ENCODE data around the gene FAM111B. TPM values are rescaled to one million over a fixed set of nuclear protein-coding genes. Genes with fewer than 3 reads are reported as not detected.

Gene FAM111B
- total and polyA plus RNA-seq, 4 donors, result 0.08 to 2.6 (median 1.4) TPM

DNA sequence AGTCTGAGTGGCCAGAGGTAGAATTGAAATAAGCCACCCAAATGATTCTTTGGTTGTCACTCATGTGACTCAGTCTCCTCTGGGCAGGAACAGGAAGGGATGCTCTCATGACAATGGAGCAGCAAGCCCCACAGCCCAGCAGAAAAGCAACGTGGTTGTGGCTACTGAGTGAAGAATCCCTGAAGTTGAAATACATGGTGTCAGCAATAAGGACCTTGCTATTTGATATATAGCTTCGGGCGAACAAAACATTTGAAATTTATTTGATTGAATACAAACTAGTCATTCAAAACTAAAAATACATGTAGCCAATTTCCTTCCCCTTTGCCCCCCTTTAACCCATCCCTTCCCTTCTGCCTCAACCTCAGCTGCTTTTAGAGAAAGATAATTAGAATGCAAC is 50.4 kb downstream of the FAM111B start:
- Histone ChIP-seq H3K4me3 (ENCODE audit: low read depth in 1 of 3, low read length in 3 of 3) (no peak overlapping the region), H3K4me1 (ENCODE audit: control insufficient read depth in 4 of 4, insufficient read depth in 4 of 4, low read length in 3 of 4) (no peaks in the 10 kb centered on the region), H3K9me3 (ENCODE audit: control insufficient read depth in 4 of 4, low read length in 3 of 4) (no peaks in the 10 kb centered on the region), H3K9ac (ENCODE audit: low read depth in 1 of 2, low read length in 2 of 2) (no peak overlapping the region), H3K27me3 (ENCODE audit: control insufficient read depth in 4 of 4, insufficient read depth in 4 of 4, low read length in 3 of 4) (no peaks in the 10 kb centered on the region), H3K27ac (ENCODE audit: low read depth in 1 of 2, low read length in 2 of 2) (no peak overlapping the region), H3K36me3 (ENCODE audit: control insufficient read depth in 4 of 4, insufficient read depth in 3 of 4, low read depth in 1 of 4, low read length in 3 of 4) (no peaks in the 10 kb centered on the region)
- DNase-seq (ENCODE audit: low spot score), result no peak
- TF ChIP-seq JUND (IDR thresholded peaks at IDR 0.05) (no peak), FOXA1 (IDR thresholded peaks at IDR 0.05) (no peak), FOXA2 (IDR thresholded peaks at IDR 0.05) (no peak), RAD21 (IDR thresholded peaks at IDR 0.05) (no peak), SP1 (IDR thresholded peaks at IDR 0.05) (no peak), YY1 (IDR thresholded peaks at IDR 0.05) (no peak), GABPA (IDR thresholded peaks at IDR 0.05 in 1 of 2, conservative IDR thresholded peaks at IDR 0.05 in 1 of 2) (no peak), NR2F2 (IDR thresholded peaks at IDR 0.05) (no peak), RXRA (IDR thresholded peaks at IDR 0.05) (no peak), HNF4G (IDR thresholded peaks at IDR 0.05) (no peak), TAF1 (conservative IDR thresholded peaks at IDR 0.05) (no peak), EGR1 (IDR thresholded peaks at IDR 0.05; ENCODE audit: low read depth in 2 of 2) (no peak), HNF4A (conservative IDR thresholded peaks at IDR 0.05) (no peak)
- TF ChIP-seq, protein P1, sequence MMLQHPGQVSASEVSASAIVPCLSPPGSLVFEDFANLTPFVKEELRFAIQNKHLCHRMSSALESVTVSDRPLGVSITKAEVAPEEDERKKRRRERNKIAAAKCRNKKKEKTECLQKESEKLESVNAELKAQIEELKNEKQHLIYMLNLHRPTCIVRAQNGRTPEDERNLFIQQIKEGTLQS (IDR thresholded peaks at IDR 0.05), result no peak
- TF ChIP-seq, protein P2, sequence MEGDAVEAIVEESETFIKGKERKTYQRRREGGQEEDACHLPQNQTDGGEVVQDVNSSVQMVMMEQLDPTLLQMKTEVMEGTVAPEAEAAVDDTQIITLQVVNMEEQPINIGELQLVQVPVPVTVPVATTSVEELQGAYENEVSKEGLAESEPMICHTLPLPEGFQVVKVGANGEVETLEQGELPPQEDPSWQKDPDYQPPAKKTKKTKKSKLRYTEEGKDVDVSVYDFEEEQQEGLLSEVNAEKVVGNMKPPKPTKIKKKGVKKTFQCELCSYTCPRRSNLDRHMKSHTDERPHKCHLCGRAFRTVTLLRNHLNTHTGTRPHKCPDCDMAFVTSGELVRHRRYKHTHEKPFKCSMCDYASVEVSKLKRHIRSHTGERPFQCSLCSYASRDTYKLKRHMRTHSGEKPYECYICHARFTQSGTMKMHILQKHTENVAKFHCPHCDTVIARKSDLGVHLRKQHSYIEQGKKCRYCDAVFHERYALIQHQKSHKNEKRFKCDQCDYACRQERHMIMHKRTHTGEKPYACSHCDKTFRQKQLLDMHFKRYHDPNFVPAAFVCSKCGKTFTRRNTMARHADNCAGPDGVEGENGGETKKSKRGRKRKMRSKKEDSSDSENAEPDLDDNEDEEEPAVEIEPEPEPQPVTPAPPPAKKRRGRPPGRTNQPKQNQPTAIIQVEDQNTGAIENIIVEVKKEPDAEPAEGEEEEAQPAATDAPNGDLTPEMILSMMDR (IDR thresholded peaks at IDR 0.05; ENCODE audit: low read depth, low read length, missing input control), result no peak
- TF ChIP-seq, protein P3, sequence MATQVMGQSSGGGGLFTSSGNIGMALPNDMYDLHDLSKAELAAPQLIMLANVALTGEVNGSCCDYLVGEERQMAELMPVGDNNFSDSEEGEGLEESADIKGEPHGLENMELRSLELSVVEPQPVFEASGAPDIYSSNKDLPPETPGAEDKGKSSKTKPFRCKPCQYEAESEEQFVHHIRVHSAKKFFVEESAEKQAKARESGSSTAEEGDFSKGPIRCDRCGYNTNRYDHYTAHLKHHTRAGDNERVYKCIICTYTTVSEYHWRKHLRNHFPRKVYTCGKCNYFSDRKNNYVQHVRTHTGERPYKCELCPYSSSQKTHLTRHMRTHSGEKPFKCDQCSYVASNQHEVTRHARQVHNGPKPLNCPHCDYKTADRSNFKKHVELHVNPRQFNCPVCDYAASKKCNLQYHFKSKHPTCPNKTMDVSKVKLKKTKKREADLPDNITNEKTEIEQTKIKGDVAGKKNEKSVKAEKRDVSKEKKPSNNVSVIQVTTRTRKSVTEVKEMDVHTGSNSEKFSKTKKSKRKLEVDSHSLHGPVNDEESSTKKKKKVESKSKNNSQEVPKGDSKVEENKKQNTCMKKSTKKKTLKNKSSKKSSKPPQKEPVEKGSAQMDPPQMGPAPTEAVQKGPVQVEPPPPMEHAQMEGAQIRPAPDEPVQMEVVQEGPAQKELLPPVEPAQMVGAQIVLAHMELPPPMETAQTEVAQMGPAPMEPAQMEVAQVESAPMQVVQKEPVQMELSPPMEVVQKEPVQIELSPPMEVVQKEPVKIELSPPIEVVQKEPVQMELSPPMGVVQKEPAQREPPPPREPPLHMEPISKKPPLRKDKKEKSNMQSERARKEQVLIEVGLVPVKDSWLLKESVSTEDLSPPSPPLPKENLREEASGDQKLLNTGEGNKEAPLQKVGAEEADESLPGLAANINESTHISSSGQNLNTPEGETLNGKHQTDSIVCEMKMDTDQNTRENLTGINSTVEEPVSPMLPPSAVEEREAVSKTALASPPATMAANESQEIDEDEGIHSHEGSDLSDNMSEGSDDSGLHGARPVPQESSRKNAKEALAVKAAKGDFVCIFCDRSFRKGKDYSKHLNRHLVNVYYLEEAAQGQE (IDR thresholded peaks at IDR 0.05), result no peak
- TF ChIP-seq, protein P4, sequence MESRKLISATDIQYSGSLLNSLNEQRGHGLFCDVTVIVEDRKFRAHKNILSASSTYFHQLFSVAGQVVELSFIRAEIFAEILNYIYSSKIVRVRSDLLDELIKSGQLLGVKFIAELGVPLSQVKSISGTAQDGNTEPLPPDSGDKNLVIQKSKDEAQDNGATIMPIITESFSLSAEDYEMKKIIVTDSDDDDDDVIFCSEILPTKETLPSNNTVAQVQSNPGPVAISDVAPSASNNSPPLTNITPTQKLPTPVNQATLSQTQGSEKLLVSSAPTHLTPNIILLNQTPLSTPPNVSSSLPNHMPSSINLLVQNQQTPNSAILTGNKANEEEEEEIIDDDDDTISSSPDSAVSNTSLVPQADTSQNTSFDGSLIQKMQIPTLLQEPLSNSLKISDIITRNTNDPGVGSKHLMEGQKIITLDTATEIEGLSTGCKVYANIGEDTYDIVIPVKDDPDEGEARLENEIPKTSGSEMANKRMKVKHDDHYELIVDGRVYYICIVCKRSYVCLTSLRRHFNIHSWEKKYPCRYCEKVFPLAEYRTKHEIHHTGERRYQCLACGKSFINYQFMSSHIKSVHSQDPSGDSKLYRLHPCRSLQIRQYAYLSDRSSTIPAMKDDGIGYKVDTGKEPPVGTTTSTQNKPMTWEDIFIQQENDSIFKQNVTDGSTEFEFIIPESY (IDR thresholded peaks at IDR 0.05), result no peak
- TF ChIP-seq, protein P5, sequence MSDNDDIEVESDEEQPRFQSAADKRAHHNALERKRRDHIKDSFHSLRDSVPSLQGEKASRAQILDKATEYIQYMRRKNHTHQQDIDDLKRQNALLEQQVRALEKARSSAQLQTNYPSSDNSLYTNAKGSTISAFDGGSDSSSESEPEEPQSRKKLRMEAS (IDR thresholded peaks at IDR 0.05), result no peak
- WGBS, result 67% methylated on average over 3 of the region's 3 CpGs

Measured in liver (tissue), 9 donors.